ENCODE data around the gene KRI1. TPM values are rescaled to one million over a fixed set of nuclear protein-coding genes. Genes with fewer than 3 reads are reported as not detected.

KRI1 gene
- total RNA-seq (ENCODE audit: unreplicated experiment) = 24.1 TPM
- long read RNA-seq, transcript KRI1-201 (19 exons, 3,023 nt) = major isoform, 7 of 8 reads
- long read RNA-seq, partial matches to known transcripts = 0 of 8 reads
- long read RNA-seq, other reads (novel, unspliced or antisense) = 1 of 8 reads

- peaks cover 7% of the 10 kb centered on the region for H3K9me3 Mint-ChIP-seq (ENCODE audit: unreplicated experiment)
- H3K4me3 Mint-ChIP-seq (ENCODE audit: unreplicated experiment) = peak within 1 kb of the TSS; percentile 98
- peak; percentile 98 for DNase-seq
- no peaks in the 10 kb centered on the region for H3K36me3 Mint-ChIP-seq (ENCODE audit: unreplicated experiment)
- peak within 1 kb of the TSS; percentile 91 for H3K27ac Mint-ChIP-seq (ENCODE audit: unreplicated experiment)
- H3K4me1 Mint-ChIP-seq (ENCODE audit: low read depth, unreplicated experiment) = peaks cover 19% of the 10 kb centered on the region
- peaks cover 7% of the 10 kb centered on the region for H3K27me3 Mint-ChIP-seq (ENCODE audit: unreplicated experiment)
- TF ChIP-seq, protein P1, sequence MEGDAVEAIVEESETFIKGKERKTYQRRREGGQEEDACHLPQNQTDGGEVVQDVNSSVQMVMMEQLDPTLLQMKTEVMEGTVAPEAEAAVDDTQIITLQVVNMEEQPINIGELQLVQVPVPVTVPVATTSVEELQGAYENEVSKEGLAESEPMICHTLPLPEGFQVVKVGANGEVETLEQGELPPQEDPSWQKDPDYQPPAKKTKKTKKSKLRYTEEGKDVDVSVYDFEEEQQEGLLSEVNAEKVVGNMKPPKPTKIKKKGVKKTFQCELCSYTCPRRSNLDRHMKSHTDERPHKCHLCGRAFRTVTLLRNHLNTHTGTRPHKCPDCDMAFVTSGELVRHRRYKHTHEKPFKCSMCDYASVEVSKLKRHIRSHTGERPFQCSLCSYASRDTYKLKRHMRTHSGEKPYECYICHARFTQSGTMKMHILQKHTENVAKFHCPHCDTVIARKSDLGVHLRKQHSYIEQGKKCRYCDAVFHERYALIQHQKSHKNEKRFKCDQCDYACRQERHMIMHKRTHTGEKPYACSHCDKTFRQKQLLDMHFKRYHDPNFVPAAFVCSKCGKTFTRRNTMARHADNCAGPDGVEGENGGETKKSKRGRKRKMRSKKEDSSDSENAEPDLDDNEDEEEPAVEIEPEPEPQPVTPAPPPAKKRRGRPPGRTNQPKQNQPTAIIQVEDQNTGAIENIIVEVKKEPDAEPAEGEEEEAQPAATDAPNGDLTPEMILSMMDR (IDR thresholded peaks at IDR 0.05; ENCODE audit: partially characterized antibody, unreplicated experiment) = peak; percentile 85
Observed at GRCh38 chr19:10565567-10566407, at the start of gene KRI1. Gene KRI1, minus strand, starts transcription at chr19:10566010. Its CDS starts 11 bp downstream, at chr19:10565999.

GRCh38 chr19:10612499-10613119 is 46.8 kb upstream of the KRI1 start:
- H3K27ac Mint-ChIP-seq (ENCODE audit: unreplicated experiment) = no peak overlapping the region

GRCh38 chr19:10611907-10612306 is 46.1 kb upstream of the KRI1 start:
- no peak for DNase-seq
- Mint-ChIP-seq H3K36me3 (ENCODE audit: unreplicated experiment) (no peaks in the 10 kb centered on the region), H3K27ac (ENCODE audit: unreplicated experiment) (no peak overlapping the region), H3K4me1 (ENCODE audit: low read depth, unreplicated experiment) (peaks cover 3% of the 10 kb centered on the region), H3K27me3 (ENCODE audit: unreplicated experiment) (no peaks in the 10 kb centered on the region), H3K9me3 (ENCODE audit: unreplicated experiment) (peaks cover 2% of the 10 kb centered on the region), H3K4me3 (ENCODE audit: unreplicated experiment) (no peak overlapping the region)
- TF ChIP-seq, protein P1 (IDR thresholded peaks at IDR 0.05; ENCODE audit: partially characterized antibody, unreplicated experiment) = no peak

More at GRCh38 chr19:10612499-10613119, 46.8 kb upstream of the KRI1 start:
- DNase-seq = no peak
- Mint-ChIP-seq H3K4me1 (ENCODE audit: low read depth, unreplicated experiment) (peaks cover 3% of the 10 kb centered on the region), H3K36me3 (ENCODE audit: unreplicated experiment) (no peaks in the 10 kb centered on the region), H3K27me3 (ENCODE audit: unreplicated experiment) (no peaks in the 10 kb centered on the region), H3K4me3 (ENCODE audit: unreplicated experiment) (no peak overlapping the region), H3K9me3 (ENCODE audit: unreplicated experiment) (peaks cover 2% of the 10 kb centered on the region)
- TF ChIP-seq, protein P1 (IDR thresholded peaks at IDR 0.05; ENCODE audit: partially characterized antibody, unreplicated experiment) = no peak

GRCh38 chr19:10604460-10604980 is 38.7 kb upstream of the KRI1 start:
- peak overlapping the region; percentile 43 for H3K27ac Mint-ChIP-seq (ENCODE audit: unreplicated experiment)

More at GRCh38 chr19:10604460-10604980, 38.7 kb upstream of the KRI1 start:
- Mint-ChIP-seq H3K9me3 (ENCODE audit: unreplicated experiment) (peaks cover 4% of the 10 kb centered on the region), H3K27me3 (ENCODE audit: unreplicated experiment) (no peaks in the 10 kb centered on the region), H3K36me3 (ENCODE audit: unreplicated experiment) (peaks cover 12% of the 10 kb centered on the region), H3K4me1 (ENCODE audit: low read depth, unreplicated experiment) (peaks cover 4% of the 10 kb centered on the region), H3K4me3 (ENCODE audit: unreplicated experiment) (peak overlapping the region; percentile 52)
- DNase-seq = no peak
- TF ChIP-seq, protein P1 (IDR thresholded peaks at IDR 0.05; ENCODE audit: partially characterized antibody, unreplicated experiment) = no peak
